Stimulated activated CD4-positive, alpha-beta T cell treated with anti-CD3 and anti-CD28 coated beads, Interleukin-1b, Interleukin-23, amount 100 ng/mL, for 1 hour (primary cell): ENCODE data around the gene GRAP2.

Experiments
- DNase-seq, 2 donors: peaks; one replicate each; pipeline ENCODE4 v3.0.0-alpha.2; 2020; ENCODE audit warnings: low read depth in 2 of 2

The GRAP2 gene

DNA sequence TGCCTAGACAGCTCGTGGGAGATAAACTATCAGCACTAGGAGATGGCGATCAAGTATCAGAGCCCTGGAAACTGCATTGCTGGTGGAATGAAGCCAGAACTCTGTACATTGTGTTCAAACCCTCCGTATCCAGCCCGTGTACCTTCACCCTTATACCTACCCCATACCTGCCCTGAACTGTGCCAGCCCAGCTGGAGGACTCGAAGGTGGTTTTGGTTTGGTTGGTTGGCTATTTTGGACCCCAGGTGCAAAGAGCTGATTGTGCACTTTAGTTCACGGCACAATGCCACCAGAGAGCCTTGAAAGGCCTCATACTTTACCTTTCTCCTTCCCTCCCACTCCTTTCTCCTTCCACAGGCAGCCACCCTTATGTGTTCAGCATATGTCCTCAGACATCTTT is 109.9 kb downstream of the GRAP2 start:
- no peak for DNase-seq

GRCh38 chr22:40014667-40015248 is 113.9 kb downstream of the GRAP2 start:
- no peak for DNase-seq

GRCh38 chr22:40015358-40015976 is 114.6 kb downstream of the GRAP2 start:
- DNase-seq, result no peak

GRCh38 chr22:40018051-40018450 is 117.2 kb downstream of the GRAP2 start:
- DNase-seq, result no peak

- no peak for DNase-seq
Observed at GRCh38 chr22:40019100-40019499, 118.2 kb downstream of the GRAP2 start.

GRCh38 chr22:40020956-40021355 is 120.1 kb downstream of the GRAP2 start:
- DNase-seq, result no peak

GRCh38 chr22:40021401-40022000 is 120.6 kb downstream of the GRAP2 start:
- DNase-seq, result no peak

- no peak for DNase-seq
Observed at GRCh38 chr22:40022536-40023240, 121.8 kb downstream of the GRAP2 start.
